ENCODE results near the gene CACNA1G.

- TF ChIP-seq CTCF (IDR thresholded peaks at IDR 0.05): no peak
- TF ChIP-seq POLR2A (IDR thresholded peaks at IDR 0.05): no peak
These were observed 55.3 kb downstream of the CACNA1G start for GRCh38 chr17:50615828-50616227.

Measured in esophagus squamous epithelium (tissue), 4 donors.